LNCaP clone FGC (cell line): ENCODE measurements around the gene PODNL1.
"Not testable (repeated sequence)": the region's sequence is repeated elsewhere in the genome, so short reads cannot be mapped to it uniquely, and the experiment has no call there.

Experiments
- DNase-seq: peaks from one replicate; pipeline ENCODE4 v3.0.0-alpha.2; 2011; ENCODE audit warnings: low read depth
- H3K4me3 ChIP-seq: 2 replicates; pipeline ENCODE4 v1.5.1; 2011; ENCODE audit warnings: mild to moderate bottlenecking, low read depth, low read length, control low read depth
- CTCF ChIP-seq: IDR thresholded peaks from 2 replicates; pipeline ENCODE4 v1.5.1; 2012; ENCODE audit warnings: mild to moderate bottlenecking; ENCODE audit not compliant: control insufficient read depth, insufficient read depth; ENCODE audit errors: extremely low read depth

Gene PODNL1

GRCh38 chr19:13972368-13973155 is 34.3 kb upstream of the PODNL1 start:
- DNase-seq: no peak
- H3K4me3 ChIP-seq: no peak overlapping the region
- TF ChIP-seq CTCF: no peak

DNA sequence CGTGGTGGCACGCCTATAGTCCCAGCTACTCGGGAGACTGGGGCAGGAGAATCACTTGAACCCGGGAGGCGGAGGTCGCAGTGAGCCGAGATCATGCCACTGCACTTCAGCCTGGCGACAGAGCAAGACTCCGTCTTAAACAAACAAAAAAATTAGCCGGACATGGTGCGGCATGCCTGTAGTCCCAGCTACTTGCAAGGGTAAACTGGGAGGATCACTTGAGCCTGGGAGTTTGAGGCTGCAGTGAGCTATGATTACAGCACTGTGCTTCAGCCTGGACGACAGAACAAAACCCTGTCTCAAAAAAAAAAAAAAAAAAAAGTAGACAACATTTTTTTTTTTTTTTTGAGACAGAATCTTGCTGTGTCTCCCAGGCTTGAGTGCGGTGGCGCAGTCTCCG is 33.7 kb upstream of the PODNL1 start:
- not testable (repeated sequence) for H3K4me3 ChIP-seq, DNase-seq

DNA sequence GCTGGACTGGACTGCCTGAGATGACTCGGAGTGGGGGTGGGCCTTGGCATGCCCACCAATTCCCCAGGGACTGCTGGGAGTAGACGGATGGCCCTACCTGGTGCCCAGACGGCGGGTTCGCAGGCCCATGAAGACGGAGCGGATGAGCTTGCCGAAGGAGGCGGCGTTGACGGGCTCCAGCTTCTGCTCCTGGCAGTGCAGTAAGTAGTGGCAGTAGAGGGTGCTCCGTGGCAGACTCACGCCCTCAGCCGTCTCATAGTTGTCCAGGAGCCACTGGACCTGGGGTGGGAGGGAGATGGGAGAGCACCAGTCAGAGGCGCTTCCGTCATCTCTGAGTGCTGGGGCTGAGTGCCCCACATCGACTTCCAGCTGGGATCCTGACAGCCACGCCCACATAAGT is 31.7 kb upstream of the PODNL1 start:
- no peak for TF ChIP-seq CTCF
- no peak overlapping the region for H3K4me3 ChIP-seq
- DNase-seq: no peak

DNA sequence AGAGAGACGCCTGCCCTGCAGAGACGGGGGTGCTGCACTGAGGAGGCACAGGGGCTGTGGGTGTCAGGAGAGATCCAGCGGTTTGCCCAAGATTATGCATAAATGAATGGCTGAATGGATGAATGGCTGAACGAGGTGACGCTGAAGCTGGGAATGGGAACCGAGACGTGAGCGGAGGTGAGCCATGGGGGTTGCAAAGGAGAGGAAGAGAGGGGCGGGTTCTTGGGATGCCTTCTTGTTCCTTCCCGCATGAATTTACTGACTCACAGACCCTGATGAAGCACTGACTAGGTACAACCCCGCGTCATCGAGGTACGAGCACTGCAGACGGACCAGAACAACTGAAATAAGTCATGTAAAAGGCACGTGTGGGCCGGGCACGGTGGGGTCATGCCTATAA is 30.8 kb upstream of the PODNL1 start:
- TF ChIP-seq CTCF: no peak
- no peak for DNase-seq

DNA sequence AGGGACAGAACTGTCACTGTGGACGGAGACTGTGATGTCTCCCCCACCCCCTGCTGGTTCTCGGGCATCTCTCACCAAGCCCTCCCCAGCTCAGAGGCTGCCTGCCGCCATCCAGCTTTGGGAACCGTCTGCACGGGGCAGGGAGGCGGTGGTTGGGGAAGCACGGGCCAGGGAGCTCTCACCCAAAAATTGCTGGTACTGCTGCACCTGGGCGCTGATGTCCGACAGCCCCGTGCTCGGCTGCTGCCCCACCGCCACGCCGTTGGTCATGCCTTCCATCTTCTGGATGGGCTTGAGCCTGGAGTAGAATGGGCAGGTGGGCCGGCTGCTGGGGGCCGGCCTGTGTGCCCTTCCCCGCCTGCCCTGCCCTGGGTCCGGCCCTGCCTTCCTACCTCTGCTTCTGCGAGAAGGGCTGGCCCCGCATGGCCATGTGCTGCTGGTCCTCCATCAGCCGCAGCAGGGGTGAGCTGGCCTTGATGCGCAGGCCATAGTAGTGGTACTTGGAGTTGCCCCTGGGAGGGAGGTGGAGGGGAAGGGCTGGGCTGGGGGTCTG is 30.2 kb upstream of the PODNL1 start:
- no peak for TF ChIP-seq CTCF
- DNase-seq: no peak
- no peak overlapping the region for H3K4me3 ChIP-seq

More for the DNA sequence above, 30.8 kb upstream of the PODNL1 start:
- no peak overlapping the region for H3K4me3 ChIP-seq

- DNase-seq, H3K4me3 ChIP-seq: not testable (repeated sequence)
Measured at GRCh38 chr19:13967206-13967605, 29.0 kb upstream of the PODNL1 start.

DNA sequence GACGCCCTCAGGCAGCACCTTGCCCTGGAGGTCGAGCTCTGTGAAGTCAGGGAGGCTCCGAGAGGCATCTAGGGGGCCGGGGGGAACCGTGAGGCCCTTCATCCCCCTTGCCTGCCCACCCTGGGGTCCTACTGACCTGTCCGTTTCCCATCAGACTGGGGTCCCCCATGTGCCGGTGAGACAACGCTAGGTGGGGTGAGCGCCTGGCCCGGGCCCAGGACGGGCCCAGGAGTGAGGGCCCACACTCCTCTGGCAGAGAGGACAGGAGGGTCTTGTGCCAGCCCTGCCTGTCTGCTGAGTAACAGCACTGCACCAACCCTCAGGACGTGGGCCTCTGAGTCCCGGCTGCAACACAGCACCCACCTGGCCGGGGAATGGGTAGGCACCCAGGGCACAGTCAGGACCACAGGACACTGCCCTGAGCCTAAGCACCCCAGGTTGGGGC is 28.5 kb upstream of the PODNL1 start:
- H3K4me3 ChIP-seq: no peak overlapping the region
- no peak for DNase-seq
- no peak for TF ChIP-seq CTCF
